Measurements from ENCODE around the gene ARL2BP. TPM values are rescaled to one million over a fixed set of nuclear protein-coding genes. Genes with fewer than 3 reads are reported as not detected.

Gene ARL2BP
- total and polyA plus RNA-seq, 4 donors, result 13.4 to 33.6 (median 19.2) TPM

- no peak for DNase-seq (ENCODE audit: low spot score)
- no peaks in the 10 kb centered on the region for H3K27me3 ChIP-seq (ENCODE audit: control insufficient read depth in 4 of 4, insufficient read depth in 4 of 4, low read length in 3 of 4)
- H3K27ac ChIP-seq (ENCODE audit: low read depth in 1 of 2, low read length in 2 of 2), result no peak overlapping the region
- H3K4me3 ChIP-seq (ENCODE audit: low read depth in 1 of 3, low read length in 3 of 3), result no peak overlapping the region
- WGBS, result 46% methylated on average over 7 of the region's 7 CpGs
- TF ChIP-seq RXRA (IDR thresholded peaks at IDR 0.05), result no peak
- TF ChIP-seq ATF3 (IDR thresholded peaks at IDR 0.05), result no peak
- peak; percentile 85 for TF ChIP-seq FOXA2 (IDR thresholded peaks at IDR 0.05)
- no peak for TF ChIP-seq EGR1 (IDR thresholded peaks at IDR 0.05; ENCODE audit: low read depth in 2 of 2)
- no peak for TF ChIP-seq TAF1 (conservative IDR thresholded peaks at IDR 0.05)
- TF ChIP-seq GABPA (IDR thresholded peaks at IDR 0.05 in 1 of 2, conservative IDR thresholded peaks at IDR 0.05 in 1 of 2), result no peak
- TF ChIP-seq NR2F2 (IDR thresholded peaks at IDR 0.05), result no peak
- TF ChIP-seq HNF4G (IDR thresholded peaks at IDR 0.05), result no peak
- TF ChIP-seq RAD21 (IDR thresholded peaks at IDR 0.05), result no peak
- no peak for TF ChIP-seq JUND (IDR thresholded peaks at IDR 0.05)
- TF ChIP-seq FOXA1 (IDR thresholded peaks at IDR 0.05), result peak; percentile 73
- TF ChIP-seq, protein P1, sequence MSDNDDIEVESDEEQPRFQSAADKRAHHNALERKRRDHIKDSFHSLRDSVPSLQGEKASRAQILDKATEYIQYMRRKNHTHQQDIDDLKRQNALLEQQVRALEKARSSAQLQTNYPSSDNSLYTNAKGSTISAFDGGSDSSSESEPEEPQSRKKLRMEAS (IDR thresholded peaks at IDR 0.05), result peak; percentile 16
- peak; percentile 58 for TF ChIP-seq SP1 (IDR thresholded peaks at IDR 0.05)
- no peak for TF ChIP-seq REST (IDR thresholded peaks at IDR 0.05)
- no peak for TF ChIP-seq ZBTB33 (IDR thresholded peaks at IDR 0.05)
- TF ChIP-seq CTCF (IDR thresholded peaks at IDR 0.05; ENCODE audit: low read depth, low read length, missing input control), result no peak
- TF ChIP-seq HNF4A (conservative IDR thresholded peaks at IDR 0.05), result peak; percentile 59 to 64
- no peak for TF ChIP-seq YY1 (IDR thresholded peaks at IDR 0.05)
- H3K9me3 ChIP-seq (ENCODE audit: control insufficient read depth in 4 of 4, low read length in 3 of 4), result no peaks in the 10 kb centered on the region
- peaks cover 12 to 36% (median 19%) of the 10 kb centered on the region in 4 donors for H3K4me1 ChIP-seq (ENCODE audit: control insufficient read depth in 4 of 4, insufficient read depth in 4 of 4, low read length in 3 of 4)
- no peaks in the 10 kb centered on the region for H3K36me3 ChIP-seq (ENCODE audit: control insufficient read depth in 4 of 4, insufficient read depth in 3 of 4, low read depth in 1 of 4, low read length in 3 of 4)
- H3K9ac ChIP-seq (ENCODE audit: low read depth in 1 of 2, low read length in 2 of 2), result no peak overlapping the region
These were observed 35.0 kb downstream of the ARL2BP start for GRCh38 chr16:57279780-57280638.
